Activated CD4-positive, CD25-positive, alpha-beta regulatory T cell (primary cell): ENCODE measurements around the gene SOX12.

Experiments
- DNase-seq, 4 experiments: peaks; one replicate each; lab custom pipeline; 2025; lab: John Stamatoyannopoulos, UW

The SOX12 gene

GRCh38 chr20:325045-325888 is at the start of gene SOX12:
Gene SOX12, plus strand, starts transcription at chr20:325552. Its CDS starts 373 bp downstream, at chr20:325925.
- DNase-seq, result peak; percentile 94 to 96 (median 95)

DNA sequence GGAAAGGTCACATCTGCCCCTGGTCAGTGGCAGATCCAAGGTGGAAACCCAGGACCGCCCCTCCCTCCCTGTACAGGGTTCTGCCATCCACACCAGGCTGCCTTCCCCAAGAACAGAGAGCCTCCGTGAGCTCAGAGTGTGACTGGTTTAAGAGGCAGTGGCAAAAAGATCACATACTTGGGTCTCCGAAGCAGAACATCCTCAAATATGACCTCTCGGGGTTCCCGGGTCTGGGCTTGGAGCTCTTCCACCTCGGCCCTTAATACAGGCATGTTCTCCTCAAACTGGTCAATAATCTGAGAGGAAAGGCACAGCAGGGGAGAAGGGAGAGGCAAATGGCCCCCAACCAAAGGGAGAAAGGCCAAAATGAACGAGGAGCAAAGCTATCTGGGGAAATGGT is 49.6 kb upstream of the SOX12 start:
- DNase-seq, result no peak

- no peak for DNase-seq
Observed at GRCh38 chr20:276620-277495, 48.5 kb upstream of the SOX12 start.

- no peak for DNase-seq
Observed at GRCh38 chr20:277496-277781, 47.9 kb upstream of the SOX12 start.

- no peak for DNase-seq
Observed at GRCh38 chr20:278181-278580, 47.2 kb upstream of the SOX12 start.

- DNase-seq, result no peak
Observed at GRCh38 chr20:278607-279571, 46.5 kb upstream of the SOX12 start.

GRCh38 chr20:284172-284571 is 41.2 kb upstream of the SOX12 start:
- DNase-seq, result no peak

DNA sequence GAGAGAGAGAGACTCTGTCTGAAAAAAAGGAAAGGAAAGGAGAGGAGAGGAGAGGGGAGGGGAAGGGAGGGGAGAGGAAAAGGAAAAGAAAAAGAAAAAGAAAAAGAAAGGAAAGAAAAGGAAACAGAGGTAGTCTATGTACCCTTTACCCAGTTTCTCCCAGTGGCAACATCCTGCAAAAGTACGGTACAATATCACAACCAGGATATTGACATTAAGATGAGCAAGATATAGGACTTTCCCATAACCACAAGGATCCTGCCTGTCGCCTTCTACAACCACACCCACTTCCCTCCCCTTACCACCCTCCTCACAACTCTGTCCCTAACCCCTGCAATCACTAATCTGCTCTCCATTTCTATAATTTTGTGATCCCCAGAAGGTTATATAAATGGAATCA is 38.8 kb upstream of the SOX12 start:
- DNase-seq, result no peak

DNA sequence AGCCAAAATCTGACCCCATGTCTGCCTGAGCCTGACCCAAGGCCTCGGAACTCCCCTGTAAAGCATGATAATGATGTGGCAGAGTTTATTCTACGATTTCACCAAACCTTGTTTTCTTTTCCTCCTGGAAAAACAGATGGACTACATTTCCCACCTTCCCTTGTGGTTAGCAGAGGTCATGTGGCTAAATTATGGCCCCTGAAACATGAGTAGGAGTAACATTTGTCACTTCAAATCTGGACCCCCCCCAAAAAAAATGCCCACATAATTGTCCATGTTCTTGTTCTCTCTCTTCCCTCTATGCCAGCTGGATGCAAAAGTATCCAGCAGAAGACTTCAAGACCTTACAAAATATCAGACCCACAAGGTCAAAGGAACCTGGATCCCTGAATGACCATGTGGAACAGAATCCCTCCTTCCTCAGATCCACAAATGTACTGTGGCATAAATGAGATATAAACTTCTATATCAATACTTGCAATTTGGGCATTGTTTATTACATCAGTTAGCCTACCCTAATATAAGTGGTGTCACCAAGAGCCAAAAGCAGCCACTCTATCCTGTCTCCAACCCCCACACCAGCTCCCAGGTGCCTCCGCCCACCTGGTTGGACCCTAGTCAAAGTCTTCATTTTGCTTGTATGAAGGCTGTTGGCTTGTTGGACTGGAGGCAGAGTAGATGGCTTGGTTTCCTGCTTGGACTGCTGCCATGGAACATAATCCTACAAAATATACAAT is 36.2 kb upstream of the SOX12 start:
- DNase-seq, result no peak

DNA sequence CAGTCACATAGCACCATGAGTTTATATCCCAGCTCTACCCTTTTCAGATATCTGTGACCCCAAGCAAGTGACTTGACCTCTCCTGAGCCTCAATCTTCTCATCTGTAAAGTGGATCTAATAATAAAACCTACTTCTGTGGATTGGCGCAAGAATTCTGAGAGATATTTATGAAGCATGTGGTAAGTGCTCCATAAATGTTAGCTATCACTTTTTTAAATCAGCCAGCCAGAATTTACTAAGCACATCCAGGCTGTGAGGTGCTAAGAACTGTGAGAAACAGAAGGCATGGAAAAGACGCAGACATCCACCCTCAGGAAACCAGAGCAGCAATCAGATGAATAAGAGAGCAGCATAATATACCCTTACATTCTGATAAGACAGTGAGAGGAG is 35.7 kb upstream of the SOX12 start:
- no peak for DNase-seq

DNA sequence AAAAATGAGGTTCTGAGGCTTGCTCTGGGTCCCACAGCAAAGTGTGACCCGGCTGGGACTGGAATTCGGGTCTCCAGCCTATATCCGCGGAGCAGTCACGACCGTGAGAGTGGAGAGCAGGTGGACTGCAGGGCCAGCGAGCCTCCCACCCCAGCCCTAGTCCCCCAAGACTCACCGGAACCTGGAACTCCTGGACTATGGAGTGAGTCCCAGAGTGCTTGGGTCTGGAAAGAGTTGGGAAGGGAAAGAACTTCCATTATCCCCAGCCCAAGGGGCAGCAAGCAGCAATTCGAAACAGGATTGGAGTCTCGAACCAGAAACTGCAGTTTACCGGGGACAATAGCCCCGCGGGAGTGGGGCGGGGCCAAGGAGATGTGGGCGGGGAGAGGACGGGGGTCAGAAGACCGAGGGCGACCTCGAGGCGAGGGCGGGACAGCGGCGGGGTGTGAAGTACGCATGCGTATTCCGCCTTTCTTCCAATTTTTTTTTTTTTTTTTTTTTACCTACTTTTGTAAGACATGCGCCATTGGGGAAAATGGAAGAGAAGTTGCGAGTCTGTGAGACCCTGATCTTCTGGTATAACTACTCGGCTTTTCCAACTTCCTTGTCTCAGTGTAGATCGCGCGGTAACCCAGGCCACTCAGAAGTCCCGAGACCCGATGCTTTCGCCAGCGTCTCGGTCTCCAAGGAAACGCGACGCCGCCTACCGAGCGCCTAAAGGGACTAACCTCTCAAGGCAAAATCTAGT is 35.1 kb upstream of the SOX12 start, which contains the start of gene C20orf96:
Gene C20orf96 (minus strand): TSS at position 667 of the 748 bp plus-strand sequence. CDS start 140 bp downstream, at position 527.
- peak; percentile 60 to 70 (median 65) for DNase-seq

- no peak for DNase-seq
Observed at GRCh38 chr20:294602-295001, 30.8 kb upstream of the SOX12 start.

DNA sequence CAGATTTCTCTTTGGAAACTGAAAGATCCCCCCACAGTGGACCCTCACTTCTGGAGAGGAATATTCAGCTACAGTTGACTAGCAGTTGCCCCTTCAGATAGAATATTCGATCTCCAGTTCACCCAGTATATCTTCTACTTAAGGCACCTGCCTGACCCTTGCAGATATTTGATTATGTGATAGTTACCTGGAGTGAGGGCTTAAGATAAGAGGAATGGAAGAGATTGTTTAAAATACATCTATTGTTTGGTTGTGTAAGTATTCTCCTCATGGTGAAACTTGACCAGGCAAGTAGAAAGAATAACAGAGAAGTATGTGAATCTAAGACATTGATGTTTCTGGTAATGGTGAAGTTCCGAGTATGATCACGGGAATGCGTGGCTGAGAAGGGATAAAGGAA is 29.5 kb upstream of the SOX12 start:
- DNase-seq, result no peak

DNA sequence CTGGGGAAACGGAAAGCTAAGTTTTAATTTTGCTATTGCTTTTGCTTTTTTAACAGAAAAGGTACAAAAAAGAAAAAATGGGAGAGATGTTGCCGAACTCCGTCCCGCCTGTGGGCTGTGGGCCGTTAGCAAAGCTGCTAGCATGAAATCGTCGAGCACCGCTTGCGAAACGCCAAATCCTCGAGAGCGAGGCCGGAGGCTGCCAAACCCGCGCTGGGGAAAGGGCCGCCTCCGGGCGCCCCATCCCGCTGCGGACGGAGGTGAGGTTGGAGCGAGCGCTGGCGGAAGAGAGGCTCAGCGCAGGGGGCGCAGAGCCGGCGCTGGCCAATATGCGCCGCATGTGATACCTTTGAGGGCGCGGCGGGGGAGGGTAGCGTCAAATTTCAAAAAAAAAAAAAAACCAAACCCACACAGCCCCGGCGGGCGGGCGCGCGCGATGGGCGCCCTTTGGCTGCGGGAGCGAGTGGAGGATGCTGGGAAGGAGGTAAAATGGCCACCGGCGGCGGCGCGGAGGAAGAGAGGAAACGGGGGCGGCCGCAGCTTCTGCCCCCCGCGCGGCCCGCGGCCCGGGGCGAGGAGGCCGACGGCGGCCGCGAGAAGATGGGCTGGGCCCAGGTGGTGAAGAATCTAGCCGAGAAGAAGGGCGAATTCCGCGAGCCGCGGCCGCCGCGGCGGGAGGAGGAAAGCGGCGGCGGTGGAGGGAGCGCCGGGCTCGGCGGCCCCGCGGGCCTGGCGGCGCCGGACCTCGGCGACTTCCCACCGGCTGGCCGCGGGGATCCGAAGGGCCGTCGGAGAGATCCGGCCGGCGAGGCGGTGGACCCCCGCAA is 28.0 kb upstream of the SOX12 start, which contains the start of gene ZCCHC3:
Gene ZCCHC3 (plus strand): TSS at position 473 of the 827 bp plus-strand sequence. CDS start 17 bp downstream, at position 490.
- peak; percentile 59 to 73 (median 68) for DNase-seq

- DNase-seq, result peak in 3 of 4 experiments; percentile 14 to 28 (median 19)
Observed at GRCh38 chr20:297925-298775, 27.2 kb upstream of the SOX12 start.

GRCh38 chr20:298776-299391 is 26.5 kb upstream of the SOX12 start:
- DNase-seq, result no peak

DNA sequence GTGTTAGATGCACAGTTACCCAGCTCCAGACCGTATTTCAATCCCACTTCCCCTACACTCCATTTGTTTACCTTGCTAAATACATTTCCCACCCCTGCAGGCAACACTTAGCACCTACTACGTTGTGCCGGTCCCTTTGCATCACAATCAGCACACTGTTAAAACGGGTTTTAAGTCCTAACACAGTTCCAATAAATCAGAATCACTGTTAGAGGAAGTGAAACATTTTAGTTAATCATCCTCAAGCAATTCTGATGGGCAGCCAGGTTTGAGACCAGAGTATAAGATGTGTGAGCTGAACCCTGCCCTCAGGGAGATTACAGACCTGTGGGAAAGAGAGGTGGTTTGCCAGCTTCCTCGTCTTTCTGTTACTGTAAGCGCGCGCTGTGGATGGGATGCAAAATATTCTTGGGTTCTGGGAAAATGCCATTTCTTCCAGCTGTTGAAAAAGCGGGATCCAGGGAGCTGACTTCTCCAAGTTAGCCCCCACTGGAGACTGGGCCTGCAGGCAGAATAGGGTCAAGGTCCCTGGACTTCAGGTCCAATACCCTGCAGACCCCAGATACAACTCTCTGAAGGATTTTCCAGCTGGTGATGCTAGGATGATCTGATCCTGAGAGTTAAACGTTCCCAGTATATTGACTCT is 24.9 kb upstream of the SOX12 start:
- DNase-seq, result no peak
